Fibroblast of skin of left biceps (primary cell): ENCODE measurements around the gene PBX4.

Experiments used
- DNase-seq, 2 experiments: peaks; one replicate each; pipeline ENCODE4 v3.0.0-alpha.2; 2013; ENCODE audit warnings: low read depth in 2 of 2

PBX4 gene

DNA sequence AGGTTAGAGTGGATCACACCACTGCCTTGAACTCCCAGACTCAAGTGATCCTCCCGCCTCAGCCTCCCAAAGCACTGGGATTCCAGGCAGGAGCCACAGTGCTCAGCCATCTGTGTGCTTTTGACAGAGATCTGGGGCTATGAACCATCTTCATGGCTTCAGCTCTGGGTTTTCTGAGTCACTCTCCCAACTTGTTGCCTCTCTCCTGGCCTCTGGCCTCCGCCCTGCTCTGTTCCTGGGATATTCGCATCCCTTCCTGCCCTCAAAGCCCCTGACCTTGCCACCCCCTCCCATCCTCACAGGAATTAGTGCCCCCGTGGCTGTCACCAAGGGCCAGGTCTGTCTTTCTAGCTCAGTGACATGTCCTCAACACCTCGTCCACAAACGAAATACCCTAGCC is 30.7 kb upstream of the PBX4 start:
- no peak for DNase-seq

- DNase-seq, result no peak
Observed at GRCh38 chr19:19647037-19647835, 28.7 kb upstream of the PBX4 start.

DNA sequence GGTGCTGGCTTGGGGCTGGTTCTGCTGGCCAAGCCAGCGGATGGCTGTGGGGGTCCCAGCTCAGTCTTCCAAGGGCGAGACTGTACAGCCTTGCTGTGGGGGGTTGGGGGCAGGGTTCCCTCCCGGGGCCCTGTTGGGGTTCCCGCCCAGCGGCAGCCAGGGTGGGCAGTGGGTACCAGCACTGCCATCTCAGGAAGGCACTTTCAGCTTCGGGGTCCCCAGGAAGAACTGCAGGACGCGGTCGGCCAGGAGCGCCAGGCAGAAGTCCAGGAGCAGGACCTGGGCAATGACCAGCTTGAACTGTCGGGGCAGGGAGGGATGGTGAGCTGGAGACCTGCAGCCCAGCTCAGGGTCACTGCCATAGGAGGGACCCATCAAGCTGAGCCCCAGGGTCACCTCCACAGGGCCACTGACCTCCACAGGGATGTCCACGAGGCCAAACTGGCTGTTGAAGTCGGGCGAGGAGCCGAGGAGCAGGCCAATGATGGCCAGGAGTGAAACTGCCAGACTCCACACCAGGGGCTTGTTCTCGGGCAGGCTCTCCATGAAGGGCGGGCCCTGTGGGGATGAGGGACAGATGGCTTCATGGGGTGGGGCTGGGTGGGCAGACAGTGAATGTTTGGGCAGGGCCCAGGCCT is 26.9 kb upstream of the PBX4 start:
- no peak for DNase-seq

DNA sequence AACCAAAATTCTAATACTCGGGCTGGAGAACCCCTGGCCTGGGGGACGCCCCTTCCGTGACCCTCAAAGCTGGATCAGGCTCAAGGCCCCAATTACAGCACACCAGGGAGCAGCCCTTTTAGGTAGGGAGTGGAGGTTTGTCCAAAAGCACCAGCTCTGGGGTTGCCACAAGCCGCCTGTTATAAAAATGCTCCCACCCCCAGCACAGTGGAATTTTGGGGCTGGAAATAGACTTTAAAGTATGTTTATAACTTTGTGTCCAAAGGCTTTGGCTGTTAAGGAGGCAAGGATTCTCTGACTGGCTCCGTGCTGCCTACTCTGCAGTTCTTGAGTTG is 25.5 kb upstream of the PBX4 start:
- DNase-seq, result no peak

- DNase-seq, result no peak
Observed at GRCh38 chr19:19643158-19644053, 24.9 kb upstream of the PBX4 start, which contains the start of gene GMIP. TSS of gene GMIP (minus strand) at chr19:19643657. CDS start at chr19:19643529, 128 bp downstream.

- no peak for DNase-seq
Observed at GRCh38 chr19:19642506-19643157, 24.1 kb upstream of the PBX4 start.

GRCh38 chr19:19637523-19638251 is 19.2 kb upstream of the PBX4 start:
- DNase-seq, result no peak

DNA sequence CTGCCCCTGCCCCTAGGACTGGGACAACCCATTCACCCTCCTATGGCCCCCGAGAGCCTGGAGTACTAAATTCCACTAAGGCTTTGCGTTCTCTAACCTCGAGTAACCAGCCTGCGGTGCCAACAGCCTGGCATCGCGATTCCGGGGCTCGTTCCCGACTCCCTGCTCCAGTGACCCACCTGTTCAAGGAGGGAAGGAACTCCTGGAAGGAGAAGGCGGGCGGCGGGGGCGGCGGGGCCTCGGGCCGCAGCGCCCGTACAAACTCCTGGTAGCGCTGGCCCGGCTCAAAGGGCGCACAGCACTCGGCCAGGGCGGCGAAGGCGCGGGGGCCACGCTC is 18.7 kb upstream of the PBX4 start:
- DNase-seq, result no peak

GRCh38 chr19:19636573-19637185 is 18.2 kb upstream of the PBX4 start:
- no peak for DNase-seq

- DNase-seq, result no peak
Observed at GRCh38 chr19:19635313-19635702, 16.8 kb upstream of the PBX4 start.

- no peak for DNase-seq
Observed at GRCh38 chr19:19634516-19635312, 16.2 kb upstream of the PBX4 start.

DNA sequence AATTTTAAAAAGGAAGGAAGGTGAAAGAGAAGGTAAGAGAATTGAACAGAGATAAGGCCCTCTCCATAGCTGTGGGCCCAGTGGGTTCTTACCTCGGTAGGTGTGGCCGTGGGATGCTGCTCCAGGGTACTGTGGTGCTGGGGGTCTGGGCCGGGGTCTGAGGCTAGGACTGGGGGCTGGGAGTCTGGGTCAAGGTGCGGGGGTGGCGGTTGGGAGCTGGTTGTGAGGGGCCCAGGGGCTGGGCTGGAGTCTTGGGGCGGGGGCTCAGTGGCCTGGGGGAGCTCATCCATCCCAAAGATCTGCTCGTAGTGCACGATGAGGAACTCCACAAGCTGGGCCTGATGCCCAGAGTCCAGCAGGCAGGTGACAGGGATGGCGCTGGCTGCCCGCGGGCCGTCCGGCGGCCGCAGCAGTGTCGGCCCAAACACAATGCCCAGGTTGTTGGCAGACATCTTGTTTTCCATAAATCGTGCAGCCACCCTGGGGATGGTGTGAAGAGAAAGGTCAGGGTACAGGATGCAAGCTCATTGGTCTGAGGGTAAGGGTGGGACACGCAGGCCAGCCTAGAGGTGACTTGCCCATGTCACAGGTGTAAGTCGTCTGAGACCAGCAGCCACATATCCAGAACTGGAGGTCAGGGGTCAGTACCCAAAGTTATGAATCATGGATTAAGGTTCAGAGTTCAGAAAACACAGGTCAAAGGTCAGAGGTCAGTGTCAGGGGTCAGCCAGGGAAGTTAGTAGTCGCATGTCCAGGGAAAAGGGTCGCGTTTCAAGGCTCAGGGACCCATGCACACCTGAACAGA is 15.4 kb upstream of the PBX4 start:
- no peak for DNase-seq

DNA sequence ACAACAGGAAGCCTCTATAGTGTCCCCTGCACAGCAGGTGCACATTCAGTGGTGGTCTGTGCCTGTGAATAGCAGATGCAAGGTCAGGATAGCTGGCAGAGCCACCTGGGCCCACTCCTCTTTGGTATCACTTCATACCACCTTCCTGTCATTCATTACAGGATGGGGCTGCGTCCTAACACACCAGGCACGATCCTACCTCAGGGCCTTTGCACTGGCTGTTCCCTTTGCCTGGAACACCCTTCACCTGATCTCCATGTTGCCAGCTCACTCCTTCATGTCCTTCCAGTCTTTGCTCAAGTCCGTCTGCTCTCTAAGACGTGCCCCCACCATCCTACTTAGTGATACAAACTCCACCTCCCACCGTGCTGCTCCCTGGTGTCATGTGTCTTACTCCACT is 14.2 kb upstream of the PBX4 start:
- DNase-seq, result no peak

GRCh38 chr19:19631346-19631745 is 12.9 kb upstream of the PBX4 start:
- no peak for DNase-seq

DNA sequence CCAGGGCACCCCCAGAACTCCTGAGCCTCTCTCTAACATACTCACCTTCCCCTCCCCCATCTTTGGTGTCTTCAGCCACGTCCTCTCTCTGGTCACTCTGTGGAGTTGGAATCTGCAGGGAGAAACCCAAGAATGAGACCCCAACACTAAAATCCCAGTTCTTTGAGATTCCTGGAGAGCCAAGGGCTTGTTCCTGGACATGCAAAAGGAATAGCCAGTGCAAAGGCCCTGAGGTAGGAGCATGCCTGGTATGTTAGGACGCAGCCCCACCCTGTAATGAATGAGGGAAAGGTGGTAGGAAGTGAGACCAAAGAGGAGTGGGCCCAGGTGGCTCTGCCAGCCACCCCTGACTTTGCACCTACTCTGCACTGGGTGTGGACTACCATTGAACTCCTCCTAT is 11.9 kb upstream of the PBX4 start:
- DNase-seq, result no peak

GRCh38 chr19:19630062-19630414 is 11.6 kb upstream of the PBX4 start:
- no peak for DNase-seq

DNA sequence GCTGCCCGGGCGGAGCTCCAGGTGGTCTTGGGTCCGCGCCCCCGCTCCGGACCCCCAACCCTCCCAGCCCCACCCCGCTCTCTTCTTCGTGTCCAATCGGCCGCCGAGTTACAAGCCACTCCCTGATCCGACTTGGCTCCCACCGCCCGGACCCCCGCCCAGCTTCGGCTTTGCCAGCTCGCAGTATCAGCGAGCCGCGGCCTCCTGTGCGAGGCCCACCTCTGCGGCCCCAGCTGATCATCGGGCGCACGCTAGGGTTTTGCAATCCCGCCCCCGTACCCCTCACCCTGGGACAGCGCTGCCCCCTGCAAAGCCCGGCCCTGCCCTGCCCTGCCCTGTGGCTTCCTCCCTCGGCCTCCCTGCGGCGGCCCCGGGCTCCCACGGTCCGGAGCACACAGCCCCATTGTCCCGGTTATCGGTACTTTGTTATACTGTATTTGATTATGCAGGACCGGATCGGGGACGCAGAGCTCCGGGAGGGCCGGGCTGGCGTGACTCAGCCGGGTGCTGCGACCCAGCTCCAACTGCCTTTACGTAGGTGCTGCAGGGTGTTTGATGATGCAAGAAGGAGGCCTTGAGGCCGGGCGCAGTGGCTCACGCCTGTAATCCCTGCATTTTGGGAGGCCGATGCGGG is 10.1 kb upstream of the PBX4 start:
- peak in 1 of 2 experiments; percentile 21 for DNase-seq

DNA sequence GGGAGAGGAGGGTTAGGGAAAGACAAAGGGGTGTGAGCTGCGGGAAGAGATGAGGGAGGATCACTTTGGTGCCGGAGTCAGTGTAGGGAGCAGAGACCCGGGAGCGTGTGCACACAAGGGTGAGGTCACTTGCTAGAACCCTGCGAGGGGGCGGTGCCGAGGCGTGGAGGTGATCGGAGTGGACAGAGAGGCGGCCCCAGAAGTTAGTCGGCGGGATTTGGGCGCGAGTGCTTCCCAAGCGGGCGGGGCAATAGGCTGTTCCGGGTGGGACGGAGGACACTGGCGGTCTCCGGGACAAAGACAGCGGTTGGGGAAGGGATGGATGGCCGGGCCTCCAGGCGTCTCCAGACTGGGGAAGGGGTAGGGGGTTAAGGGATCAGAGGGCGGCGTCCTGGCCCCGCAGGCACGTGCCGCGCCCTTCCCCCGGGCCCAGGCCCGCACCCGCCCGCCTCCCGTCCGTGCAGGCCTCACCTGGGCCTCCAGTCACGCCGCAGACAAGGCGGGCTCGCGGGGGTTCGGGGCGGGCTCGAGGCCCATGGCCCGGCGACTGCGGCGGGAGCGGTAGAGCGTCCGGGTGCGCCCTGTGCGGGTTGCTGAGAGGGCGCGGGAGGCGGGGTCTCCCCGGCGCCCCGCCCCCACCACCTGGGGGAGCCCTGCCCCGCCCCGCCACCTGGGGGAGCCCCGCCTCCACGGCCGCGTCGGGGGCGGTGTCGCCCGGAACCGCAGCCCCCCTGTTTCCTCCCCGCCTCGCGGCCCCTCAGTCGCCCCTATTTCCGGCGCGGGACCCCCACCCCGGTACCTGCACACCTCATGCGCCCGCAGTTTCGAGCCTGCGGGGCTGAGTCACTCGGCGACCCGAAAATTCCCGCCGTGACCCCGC is 9.4 kb upstream of the PBX4 start, which contains the start of gene LPAR2:
Gene LPAR2 (minus strand): TSS at position 600 of the 880 bp plus-strand sequence. CDS start 945 bp downstream, outside the sequence.
- DNase-seq, result no peak
